ENCODE data around the gene FGF14.

FGF14 gene

DNA sequence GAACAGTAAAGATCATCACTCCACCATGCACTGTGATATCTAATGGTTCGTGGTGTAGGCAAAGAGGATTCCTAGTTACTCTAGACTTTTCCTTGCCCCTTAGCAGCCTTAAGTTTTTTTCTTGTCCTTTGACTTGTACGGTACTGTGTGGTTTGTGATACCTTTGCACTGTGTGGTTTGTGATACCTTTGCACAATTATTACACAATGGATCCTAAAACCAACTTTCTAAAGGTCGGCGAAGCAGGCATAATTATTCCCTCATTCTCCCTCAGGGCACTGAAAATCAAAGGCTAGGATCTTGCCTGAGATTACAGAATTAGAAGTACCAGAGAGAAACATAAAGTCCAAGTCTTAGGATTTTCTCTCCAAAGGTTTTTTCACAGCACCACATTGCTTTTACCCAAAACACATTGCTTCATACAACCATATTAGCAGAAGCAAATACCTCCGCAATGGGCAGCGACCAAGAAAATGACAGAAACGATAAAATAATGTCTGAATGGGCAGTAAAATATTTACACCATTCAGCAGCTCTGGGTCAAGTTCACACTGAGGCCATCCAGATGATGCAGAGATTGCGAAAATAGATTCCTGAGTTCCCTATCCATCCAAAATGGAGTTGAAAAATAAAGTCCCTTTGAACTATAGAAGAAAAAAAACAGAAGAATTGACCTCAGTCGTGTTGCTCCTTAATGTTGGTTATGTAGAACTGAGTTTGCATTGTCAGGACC, 106.4 kb downstream of the FGF14 start:
- no peaks in the 10 kb centered on the region for H3K36me3 ChIP-seq (ENCODE audit: insufficient read depth, insufficient read length, low read length)
- TF ChIP-seq YY1 (IDR thresholded peaks at IDR 0.05; ENCODE audit: insufficient read depth, insufficient read length) = no peak
- TF ChIP-seq ZNF274 (IDR thresholded peaks at IDR 0.05; ENCODE audit: low read depth, low read length) = no peak
- no peak for TF ChIP-seq SUZ12 (IDR thresholded peaks at IDR 0.05; ENCODE audit: extremely low read depth, insufficient read depth, insufficient read length)
- no peak overlapping the region for H3K9ac ChIP-seq (ENCODE audit: insufficient read length, low read depth)
- H3K4me1 ChIP-seq (ENCODE audit: insufficient read depth, insufficient read length) = no peaks in the 10 kb centered on the region
- no peaks in the 10 kb centered on the region for H3K9me3 ChIP-seq (ENCODE audit: insufficient read depth, low read length)
- DNase-seq (ENCODE audit: low read depth, low spot score) = no peak
- no peak overlapping the region for H3K4me3 ChIP-seq (ENCODE audit: insufficient read length, low read depth)
- H3K27me3 ChIP-seq (ENCODE audit: insufficient read depth, insufficient read length) = no peaks in the 10 kb centered on the region

DNA sequence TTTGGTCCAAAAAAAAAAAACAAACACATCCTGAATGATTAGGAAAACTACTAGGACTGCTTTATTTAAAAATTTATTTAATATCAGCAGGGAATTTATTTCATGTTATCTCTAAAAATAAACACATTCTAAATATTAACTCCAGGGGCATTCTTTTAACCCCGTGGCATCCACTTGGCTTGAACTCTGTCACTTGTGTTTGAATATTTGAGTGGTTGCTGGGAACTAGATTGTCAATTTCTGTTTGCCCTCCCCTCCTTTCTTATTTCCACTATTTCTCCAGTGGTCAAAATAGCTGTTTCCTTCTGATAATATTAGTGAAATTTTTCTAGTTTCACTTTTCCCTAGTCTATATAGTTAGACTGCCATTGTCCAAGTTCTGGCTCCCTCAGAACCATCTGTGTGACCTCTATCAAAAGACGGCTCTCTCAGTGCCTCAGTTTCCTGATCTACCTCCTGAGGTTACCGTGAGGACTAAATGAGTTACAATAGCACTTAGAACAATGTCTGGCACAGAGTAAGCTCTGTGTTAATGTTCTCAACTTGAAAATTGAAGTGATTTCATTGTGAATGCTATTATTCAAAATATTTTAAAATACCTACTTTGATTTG, 107.3 kb downstream of the FGF14 start:
- no peaks in the 10 kb centered on the region for H3K36me3 ChIP-seq (ENCODE audit: insufficient read depth, insufficient read length, low read length)
- H3K9ac ChIP-seq (ENCODE audit: insufficient read length, low read depth) = no peak overlapping the region
- no peaks in the 10 kb centered on the region for H3K9me3 ChIP-seq (ENCODE audit: insufficient read depth, low read length)
- H3K4me1 ChIP-seq (ENCODE audit: insufficient read depth, insufficient read length) = no peaks in the 10 kb centered on the region
- H3K27me3 ChIP-seq (ENCODE audit: insufficient read depth, insufficient read length) = no peaks in the 10 kb centered on the region
- H3K4me3 ChIP-seq (ENCODE audit: insufficient read length, low read depth) = no peak overlapping the region
- TF ChIP-seq ZNF274 (IDR thresholded peaks at IDR 0.05; ENCODE audit: low read depth, low read length) = no peak
- no peak for TF ChIP-seq YY1 (IDR thresholded peaks at IDR 0.05; ENCODE audit: insufficient read depth, insufficient read length)
- DNase-seq (ENCODE audit: low read depth, low spot score) = no peak

DNA sequence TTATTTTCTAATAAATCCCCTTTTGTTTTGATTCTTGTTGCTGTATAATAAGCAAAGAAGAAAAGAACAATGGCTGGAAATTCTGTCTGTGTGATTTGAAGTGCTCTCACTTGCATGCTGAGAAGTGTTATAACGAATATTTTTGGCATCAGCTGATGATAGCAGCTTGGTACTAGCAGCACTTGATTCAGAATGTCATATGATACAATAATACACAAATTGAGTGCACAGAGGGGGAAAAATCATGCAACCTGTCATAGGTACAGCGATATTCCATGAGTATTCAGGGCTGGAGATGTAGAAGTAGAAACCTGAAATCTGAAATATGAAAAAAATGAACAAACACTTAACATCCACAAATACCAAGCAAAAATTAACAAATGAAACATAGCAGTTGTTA, 108.1 kb downstream of the FGF14 start:
- DNase-seq (ENCODE audit: low read depth, low spot score) = no peak

GRCh38 chr13:102291587-102292218, 110.1 kb downstream of the FGF14 start:
- H3K4me1 ChIP-seq (ENCODE audit: insufficient read depth, insufficient read length) = no peaks in the 10 kb centered on the region
- no peaks in the 10 kb centered on the region for H3K27me3 ChIP-seq (ENCODE audit: insufficient read depth, insufficient read length)
- H3K9me3 ChIP-seq (ENCODE audit: insufficient read depth, low read length) = no peaks in the 10 kb centered on the region
- DNase-seq (ENCODE audit: low read depth, low spot score) = no peak
- no peak for TF ChIP-seq ZNF274 (IDR thresholded peaks at IDR 0.05; ENCODE audit: low read depth, low read length)
- TF ChIP-seq SUZ12 (IDR thresholded peaks at IDR 0.05; ENCODE audit: extremely low read depth, insufficient read depth, insufficient read length) = no peak
- no peak for TF ChIP-seq YY1 (IDR thresholded peaks at IDR 0.05; ENCODE audit: insufficient read depth, insufficient read length)
- no peak overlapping the region for H3K9ac ChIP-seq (ENCODE audit: insufficient read length, low read depth)
- H3K36me3 ChIP-seq (ENCODE audit: insufficient read depth, insufficient read length, low read length) = no peaks in the 10 kb centered on the region
- no peak overlapping the region for H3K4me3 ChIP-seq (ENCODE audit: insufficient read length, low read depth)

More for the DNA sequence above, 108.1 kb downstream of the FGF14 start:
- H3K4me3 ChIP-seq (ENCODE audit: insufficient read length, low read depth) = no peak overlapping the region
- H3K36me3 ChIP-seq (ENCODE audit: insufficient read depth, insufficient read length, low read length) = no peaks in the 10 kb centered on the region
- TF ChIP-seq ZNF274 (IDR thresholded peaks at IDR 0.05; ENCODE audit: low read depth, low read length) = no peak
- no peak for TF ChIP-seq YY1 (IDR thresholded peaks at IDR 0.05; ENCODE audit: insufficient read depth, insufficient read length)
- TF ChIP-seq SUZ12 (IDR thresholded peaks at IDR 0.05; ENCODE audit: extremely low read depth, insufficient read depth, insufficient read length) = no peak
- H3K9me3 ChIP-seq (ENCODE audit: insufficient read depth, low read length) = no peaks in the 10 kb centered on the region
- H3K9ac ChIP-seq (ENCODE audit: insufficient read length, low read depth) = no peak overlapping the region
- no peaks in the 10 kb centered on the region for H3K27me3 ChIP-seq (ENCODE audit: insufficient read depth, insufficient read length)
- H3K4me1 ChIP-seq (ENCODE audit: insufficient read depth, insufficient read length) = no peaks in the 10 kb centered on the region

GRCh38 chr13:102289606-102290005, 112.2 kb downstream of the FGF14 start:
- TF ChIP-seq YY1 (IDR thresholded peaks at IDR 0.05; ENCODE audit: insufficient read depth, insufficient read length) = no peak
- TF ChIP-seq SUZ12 (IDR thresholded peaks at IDR 0.05; ENCODE audit: extremely low read depth, insufficient read depth, insufficient read length) = no peak
- TF ChIP-seq ZNF274 (IDR thresholded peaks at IDR 0.05; ENCODE audit: low read depth, low read length) = no peak
- no peak for DNase-seq (ENCODE audit: low read depth, low spot score)
- H3K4me1 ChIP-seq (ENCODE audit: insufficient read depth, insufficient read length) = no peaks in the 10 kb centered on the region
- H3K9ac ChIP-seq (ENCODE audit: insufficient read length, low read depth) = no peak overlapping the region
- H3K36me3 ChIP-seq (ENCODE audit: insufficient read depth, insufficient read length, low read length) = no peaks in the 10 kb centered on the region
- H3K27me3 ChIP-seq (ENCODE audit: insufficient read depth, insufficient read length) = no peaks in the 10 kb centered on the region
- no peaks in the 10 kb centered on the region for H3K9me3 ChIP-seq (ENCODE audit: insufficient read depth, low read length)
- H3K4me3 ChIP-seq (ENCODE audit: insufficient read length, low read depth) = no peak overlapping the region

GRCh38 chr13:102286326-102286725, 115.5 kb downstream of the FGF14 start:
- Histone ChIP-seq H3K4me1 (ENCODE audit: insufficient read depth, insufficient read length) (no peaks in the 10 kb centered on the region), H3K4me3 (ENCODE audit: insufficient read length, low read depth) (no peak overlapping the region), H3K9ac (ENCODE audit: insufficient read length, low read depth) (no peak overlapping the region), H3K27me3 (ENCODE audit: insufficient read depth, insufficient read length) (no peaks in the 10 kb centered on the region), H3K9me3 (ENCODE audit: insufficient read depth, low read length) (no peaks in the 10 kb centered on the region), H3K36me3 (ENCODE audit: insufficient read depth, insufficient read length, low read length) (no peaks in the 10 kb centered on the region)
- DNase-seq (ENCODE audit: low read depth, low spot score) = no peak
- no peak for TF ChIP-seq YY1 (IDR thresholded peaks at IDR 0.05; ENCODE audit: insufficient read depth, insufficient read length)
- no peak for TF ChIP-seq ZNF274 (IDR thresholded peaks at IDR 0.05; ENCODE audit: low read depth, low read length)
- TF ChIP-seq SUZ12 (IDR thresholded peaks at IDR 0.05; ENCODE audit: extremely low read depth, insufficient read depth, insufficient read length) = no peak

- no peaks in the 10 kb centered on the region for H3K27me3 ChIP-seq (ENCODE audit: insufficient read depth, insufficient read length)
- TF ChIP-seq SUZ12 (IDR thresholded peaks at IDR 0.05; ENCODE audit: extremely low read depth, insufficient read depth, insufficient read length) (no peak), YY1 (IDR thresholded peaks at IDR 0.05; ENCODE audit: insufficient read depth, insufficient read length) (no peak), ZNF274 (IDR thresholded peaks at IDR 0.05; ENCODE audit: low read depth, low read length) (no peak)
- DNase-seq (ENCODE audit: low read depth, low spot score) = no peak
- no peaks in the 10 kb centered on the region for H3K9me3 ChIP-seq (ENCODE audit: insufficient read depth, low read length)
- H3K9ac ChIP-seq (ENCODE audit: insufficient read length, low read depth) = no peak overlapping the region
- H3K36me3 ChIP-seq (ENCODE audit: insufficient read depth, insufficient read length, low read length) = no peaks in the 10 kb centered on the region
- H3K4me1 ChIP-seq (ENCODE audit: insufficient read depth, insufficient read length) = no peaks in the 10 kb centered on the region
- H3K4me3 ChIP-seq (ENCODE audit: insufficient read length, low read depth) = no peak overlapping the region
Measured at GRCh38 chr13:102280366-102280765, 121.5 kb downstream of the FGF14 start.
